ENCODE measurements around the gene RABGAP1L. TPM values are rescaled to one million over a fixed set of nuclear protein-coding genes. Genes with fewer than 3 reads are reported as not detected.
A peak's percentile ranks its signal among the peaks of the same experiment; 100 is the strongest.

The RABGAP1L gene
- total RNA-seq, 1 experiment from 2014 or later = 76.9 TPM

DNA sequence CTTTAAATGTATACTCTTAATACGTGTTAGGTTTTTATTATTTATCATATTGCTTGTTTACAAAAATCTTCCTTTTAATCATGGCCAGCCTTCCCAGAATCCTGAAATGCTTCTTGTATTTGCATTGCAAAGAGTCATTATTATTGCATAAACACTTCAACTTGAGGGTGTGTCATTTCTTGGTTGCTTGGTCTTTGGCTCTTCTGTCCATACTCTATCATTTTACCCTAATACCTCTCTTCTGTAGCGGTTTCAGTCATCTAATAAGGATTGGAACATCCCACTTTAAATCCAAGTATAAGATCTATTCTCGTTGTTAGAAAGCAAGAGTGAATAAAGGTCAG, 639.8 kb downstream of the RABGAP1L start:
- ATAC-seq = no peak
- CTCF ChIA-PET = interaction anchor here (0.7 to 1.5 kb wide), 7 partner anchors 11 to 202 kb away, joined by 3 to 6 read pairs (median 4); no protein-coding TSS in a partner anchor
- no peak for DNase-seq (ENCODE audit: low spot score)
- POLR2A ChIA-PET = interaction anchor here (1.1 to 1.8 kb wide), 4 partner anchors 11 to 200 kb away, joined by 3 to 9 read pairs (median 6); partner anchors contain the start of gene CACYBP
- Mint-ChIP-seq H3K27me3 (ENCODE audit: low read depth) (no peaks in the 10 kb centered on the region), H3K36me3 (no peaks in the 10 kb centered on the region), H3K4me3 (no peak overlapping the region), H3K27ac (no peak overlapping the region), H3K9me3 (no peaks in the 10 kb centered on the region), H3K4me1 (peaks cover 11% of the 10 kb centered on the region)
- TF ChIP-seq, protein P1, sequence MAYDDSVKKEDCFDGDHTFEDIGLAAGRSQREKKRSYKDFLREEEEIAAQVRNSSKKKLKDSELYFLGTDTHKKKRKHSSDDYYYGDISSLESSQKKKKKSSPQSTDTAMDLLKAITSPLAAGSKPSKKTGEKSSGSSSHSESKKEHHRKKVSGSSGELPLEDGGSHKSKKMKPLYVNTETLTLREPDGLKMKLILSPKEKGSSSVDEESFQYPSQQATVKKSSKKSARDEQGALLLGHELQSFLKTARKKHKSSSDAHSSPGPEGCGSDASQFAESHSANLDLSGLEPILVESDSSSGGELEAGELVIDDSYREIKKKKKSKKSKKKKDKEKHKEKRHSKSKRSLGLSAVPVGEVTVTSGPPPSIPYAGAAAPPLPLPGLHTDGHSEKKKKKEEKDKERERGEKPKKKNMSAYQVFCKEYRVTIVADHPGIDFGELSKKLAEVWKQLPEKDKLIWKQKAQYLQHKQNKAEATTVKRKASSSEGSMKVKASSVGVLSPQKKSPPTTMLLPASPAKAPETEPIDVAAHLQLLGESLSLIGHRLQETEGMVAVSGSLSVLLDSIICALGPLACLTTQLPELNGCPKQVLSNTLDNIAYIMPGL (CRISPR knock-in tag; IDR thresholded peaks at IDR 0.05) = no peak
- TF ChIP-seq FOXP1 (CRISPR knock-in tag; IDR thresholded peaks at IDR 0.05; ENCODE audit: borderline replicate concordance) (no peak), RELA (CRISPR knock-in tag; IDR thresholded peaks at IDR 0.05; ENCODE audit: borderline replicate concordance) (no peak), TEAD1 (CRISPR knock-in tag; IDR thresholded peaks at IDR 0.05) (no peak), ZNF121 (CRISPR knock-in tag; IDR thresholded peaks at IDR 0.05) (no peak), GABPB1 (CRISPR knock-in tag; IDR thresholded peaks at IDR 0.05) (no peak), NFYB (CRISPR knock-in tag; conservative IDR thresholded peaks at IDR 0.05; ENCODE audit: low read depth) (no peak), ZNF138 (CRISPR knock-in tag; conservative IDR thresholded peaks at IDR 0.05) (no peak), USF1 (CRISPR knock-in tag; IDR thresholded peaks at IDR 0.05) (no peak)
- TF ChIP-seq, protein P2, sequence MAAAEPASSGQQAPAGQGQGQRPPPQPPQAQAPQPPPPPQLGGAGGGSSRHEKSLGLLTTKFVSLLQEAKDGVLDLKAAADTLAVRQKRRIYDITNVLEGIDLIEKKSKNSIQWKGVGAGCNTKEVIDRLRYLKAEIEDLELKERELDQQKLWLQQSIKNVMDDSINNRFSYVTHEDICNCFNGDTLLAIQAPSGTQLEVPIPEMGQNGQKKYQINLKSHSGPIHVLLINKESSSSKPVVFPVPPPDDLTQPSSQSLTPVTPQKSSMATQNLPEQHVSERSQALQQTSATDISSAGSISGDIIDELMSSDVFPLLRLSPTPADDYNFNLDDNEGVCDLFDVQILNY (CRISPR knock-in tag; IDR thresholded peaks at IDR 0.05) = no peak

- POLR2A ChIA-PET = interaction anchor here (0.6 to 1.8 kb wide), 6 partner anchors 9 to 223 kb away, joined by 3 to 9 read pairs (median 5); partner anchors contain the start of genes CACYBP and MRPS14
- Mint-ChIP-seq H3K4me3 (no peak overlapping the region), H3K4me1 (peaks cover 8% of the 10 kb centered on the region), H3K9me3 (no peaks in the 10 kb centered on the region), H3K36me3 (no peaks in the 10 kb centered on the region), H3K27ac (no peak overlapping the region), H3K27me3 (ENCODE audit: low read depth) (no peaks in the 10 kb centered on the region)
- ATAC-seq = peak; percentile 5
- TF ChIP-seq GTF2I (CRISPR knock-in tag; conservative IDR thresholded peaks at IDR 0.05) (no peak), JUN (CRISPR knock-in tag; IDR thresholded peaks at IDR 0.05) (no peak), ZNF219 (CRISPR knock-in tag; IDR thresholded peaks at IDR 0.05; ENCODE audit: borderline replicate concordance) (no peak), ELF4 (CRISPR knock-in tag; IDR thresholded peaks at IDR 0.05; ENCODE audit: low read depth) (no peak), ZNF121 (CRISPR knock-in tag; IDR thresholded peaks at IDR 0.05) (no peak), GABPB1 (CRISPR knock-in tag; IDR thresholded peaks at IDR 0.05) (no peak), NR1H2 (CRISPR knock-in tag; IDR thresholded peaks at IDR 0.05) (no peak)
- CTCF ChIA-PET = interaction anchor here (0.6 to 1.5 kb wide), 9 partner anchors 9 to 538 kb away, joined by 3 to 6 read pairs (median 4); no protein-coding TSS in a partner anchor
- DNase-seq (ENCODE audit: low spot score) = no peak
Observed at GRCh38 chr1:174800216-174800851, 641.0 kb downstream of the RABGAP1L start.

DNA sequence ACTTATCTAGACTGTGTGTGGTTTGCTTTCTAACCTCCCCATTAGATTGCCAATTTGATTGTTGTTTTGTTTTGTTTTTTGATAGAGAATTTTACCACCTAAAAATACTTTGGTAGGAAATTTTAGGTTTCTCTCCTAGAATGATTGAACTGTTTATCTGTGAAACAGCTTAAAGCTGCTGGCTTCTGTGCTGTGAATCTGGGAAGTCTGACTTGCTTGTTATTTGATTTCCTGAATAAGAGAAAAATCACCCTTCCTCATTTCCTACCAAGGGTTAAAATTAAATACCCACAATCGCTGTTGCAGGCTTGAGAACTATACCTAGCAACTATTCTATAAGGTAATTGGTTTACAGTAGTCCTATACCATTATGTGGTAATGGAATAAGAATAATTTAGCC, 641.6 kb downstream of the RABGAP1L start:
- ChIA-PET POLR2A (no interaction called here), CTCF (interaction anchor here (1.4 kb wide), 1 partner anchor 324 kb away, joined by 3 read pairs; no protein-coding TSS in a partner anchor)
- H3K4me3 Mint-ChIP-seq = no peak overlapping the region
- no peak for DNase-seq (ENCODE audit: low spot score)
- no peaks in the 10 kb centered on the region for H3K27me3 Mint-ChIP-seq (ENCODE audit: low read depth)
- H3K9me3 Mint-ChIP-seq = no peaks in the 10 kb centered on the region
- H3K4me1 Mint-ChIP-seq = peaks cover 4% of the 10 kb centered on the region
- no peaks in the 10 kb centered on the region for H3K36me3 Mint-ChIP-seq
- ATAC-seq = no peak
- TF ChIP-seq PRDM15 (CRISPR knock-in tag; IDR thresholded peaks at IDR 0.05) = no peak
- no peak overlapping the region for H3K27ac Mint-ChIP-seq
